Subcutaneous adipose tissue (tissue), 4 donors: ENCODE measurements around the gene OBSCN. TPM values are rescaled to one million over a fixed set of nuclear protein-coding genes. Genes with fewer than 3 reads are reported as not detected.

Source experiments
- total RNA-seq, 4 donors: library from RNA; depleted of rRNA; stranded (reverse); fragments of >200 nt; gene quantifications; one replicate each; pipeline ENCODE4 v1.1.0, GENCODE V29; 2016
- TF ChIP-seq, protein P1 (sequence below): fragments of 450-650 bp; IDR thresholded peaks from one replicate; pipeline ENCODE4 v1.5.1; 2016; ENCODE audit warnings: low read depth, mild to moderate bottlenecking, control low read depth, antibody characterized with exemption, moderate library complexity

Gene OBSCN
- total RNA-seq, 4 donors from 2014 or later, result 4.1 to 4.9 (median 4.7) TPM

DNA sequence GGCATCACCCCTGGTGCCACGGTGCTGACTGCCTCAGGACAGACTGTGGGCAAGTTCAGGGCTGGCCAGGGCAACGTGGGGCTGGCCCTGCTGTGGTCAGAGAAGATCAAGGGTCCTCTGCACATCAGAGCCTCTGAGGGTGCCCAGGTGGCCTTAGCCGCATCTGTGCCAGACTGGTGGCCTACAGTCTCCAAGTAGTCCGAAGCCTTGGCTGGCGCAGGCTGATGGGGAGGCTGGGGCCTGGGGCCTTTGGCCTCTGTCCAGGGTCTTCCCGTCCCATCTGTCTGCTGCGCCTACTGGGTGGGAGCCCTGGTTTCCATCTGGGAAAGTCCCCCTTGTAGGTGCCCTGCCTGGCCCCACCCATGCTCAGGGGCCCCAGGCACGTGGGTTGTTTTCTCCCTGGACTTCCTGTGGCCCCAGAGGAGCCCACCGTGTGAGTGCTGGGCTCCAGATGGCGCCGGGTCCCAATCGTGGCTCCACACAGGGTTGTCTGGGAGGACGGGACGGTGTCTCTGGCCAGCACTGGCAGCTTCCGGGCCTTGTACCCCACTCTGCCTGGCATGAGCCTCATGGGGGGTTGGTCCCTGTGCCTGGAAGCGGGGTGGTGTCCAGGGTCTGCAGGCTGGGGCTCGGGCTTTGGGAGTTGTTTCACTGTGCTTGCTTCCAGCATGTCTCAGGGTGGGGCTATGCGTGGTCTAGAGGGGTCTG, 32.4 kb upstream of the OBSCN start:
- TF ChIP-seq, protein P1, sequence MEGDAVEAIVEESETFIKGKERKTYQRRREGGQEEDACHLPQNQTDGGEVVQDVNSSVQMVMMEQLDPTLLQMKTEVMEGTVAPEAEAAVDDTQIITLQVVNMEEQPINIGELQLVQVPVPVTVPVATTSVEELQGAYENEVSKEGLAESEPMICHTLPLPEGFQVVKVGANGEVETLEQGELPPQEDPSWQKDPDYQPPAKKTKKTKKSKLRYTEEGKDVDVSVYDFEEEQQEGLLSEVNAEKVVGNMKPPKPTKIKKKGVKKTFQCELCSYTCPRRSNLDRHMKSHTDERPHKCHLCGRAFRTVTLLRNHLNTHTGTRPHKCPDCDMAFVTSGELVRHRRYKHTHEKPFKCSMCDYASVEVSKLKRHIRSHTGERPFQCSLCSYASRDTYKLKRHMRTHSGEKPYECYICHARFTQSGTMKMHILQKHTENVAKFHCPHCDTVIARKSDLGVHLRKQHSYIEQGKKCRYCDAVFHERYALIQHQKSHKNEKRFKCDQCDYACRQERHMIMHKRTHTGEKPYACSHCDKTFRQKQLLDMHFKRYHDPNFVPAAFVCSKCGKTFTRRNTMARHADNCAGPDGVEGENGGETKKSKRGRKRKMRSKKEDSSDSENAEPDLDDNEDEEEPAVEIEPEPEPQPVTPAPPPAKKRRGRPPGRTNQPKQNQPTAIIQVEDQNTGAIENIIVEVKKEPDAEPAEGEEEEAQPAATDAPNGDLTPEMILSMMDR, result no peak

DNA sequence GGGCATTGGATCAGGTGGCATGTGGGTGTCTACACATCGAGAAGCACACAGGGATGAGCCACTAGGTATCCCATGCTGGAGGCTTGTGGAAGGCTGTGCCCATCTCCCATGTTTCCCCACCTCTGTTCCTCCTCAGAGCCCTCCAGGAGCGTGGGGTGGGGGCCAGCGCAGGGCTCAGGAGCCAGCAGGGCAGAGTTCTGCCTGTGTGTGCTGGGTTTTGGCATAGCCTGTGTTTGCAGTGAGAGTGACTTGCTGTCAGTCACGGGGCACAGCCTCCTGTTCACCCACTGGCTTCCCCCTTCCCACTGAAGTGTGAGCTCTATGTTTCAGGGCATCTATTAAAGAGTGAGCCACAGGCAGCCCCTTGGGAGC, 31.8 kb upstream of the OBSCN start:
- TF ChIP-seq, protein P1, result no peak

DNA sequence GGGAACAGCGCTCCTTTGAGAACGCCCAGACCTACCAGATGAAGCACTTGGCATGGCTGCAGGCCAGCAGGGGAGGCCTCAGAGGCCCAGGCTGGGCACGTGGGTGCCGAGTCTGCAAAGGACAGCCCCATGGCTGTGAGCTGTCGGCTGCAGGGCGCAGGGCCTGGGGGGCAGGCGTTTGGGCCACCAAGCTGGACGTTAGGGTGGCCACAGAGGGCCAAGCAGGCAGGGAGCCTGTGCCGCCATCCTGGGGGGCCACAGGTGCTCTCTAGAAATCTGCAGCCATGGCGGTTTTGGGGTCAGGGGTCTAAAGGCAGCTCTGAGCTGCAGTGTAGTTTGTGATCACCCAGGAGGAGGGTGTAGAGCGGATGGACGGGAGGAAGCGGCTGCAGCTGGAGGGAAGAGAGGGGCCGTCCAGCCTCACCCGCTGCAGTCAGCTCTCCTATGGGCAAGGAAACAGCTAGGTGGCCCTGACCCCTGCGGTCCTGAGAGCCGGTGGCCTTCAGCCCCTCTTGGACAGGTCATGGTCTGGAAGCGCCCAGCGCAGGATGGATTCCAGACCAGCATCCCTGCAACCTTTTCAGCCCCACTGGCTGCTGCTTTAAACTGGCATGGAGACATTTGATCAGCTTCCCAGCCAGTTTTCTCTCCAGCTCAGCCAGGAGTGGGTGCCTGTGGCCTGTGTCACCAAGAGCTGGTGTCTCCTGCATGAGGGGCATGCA, 31.2 kb upstream of the OBSCN start:
- TF ChIP-seq, protein P1, result no peak

DNA sequence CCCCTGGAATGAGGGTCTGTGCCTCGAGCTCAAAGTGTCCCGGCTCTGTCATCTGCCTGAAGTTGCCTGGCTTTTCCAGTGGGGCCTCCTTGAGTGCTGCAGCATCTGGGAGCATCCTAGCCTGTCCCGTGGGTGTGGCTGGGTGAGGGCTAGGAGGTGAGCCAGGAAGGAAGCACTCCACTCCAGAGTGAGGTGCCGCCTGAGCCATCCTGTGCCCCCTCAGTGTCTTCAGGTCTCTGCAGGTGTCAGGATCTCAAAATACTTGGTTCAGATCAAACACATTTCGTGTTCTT, 30.7 kb upstream of the OBSCN start:
- TF ChIP-seq, protein P1, result no peak

DNA sequence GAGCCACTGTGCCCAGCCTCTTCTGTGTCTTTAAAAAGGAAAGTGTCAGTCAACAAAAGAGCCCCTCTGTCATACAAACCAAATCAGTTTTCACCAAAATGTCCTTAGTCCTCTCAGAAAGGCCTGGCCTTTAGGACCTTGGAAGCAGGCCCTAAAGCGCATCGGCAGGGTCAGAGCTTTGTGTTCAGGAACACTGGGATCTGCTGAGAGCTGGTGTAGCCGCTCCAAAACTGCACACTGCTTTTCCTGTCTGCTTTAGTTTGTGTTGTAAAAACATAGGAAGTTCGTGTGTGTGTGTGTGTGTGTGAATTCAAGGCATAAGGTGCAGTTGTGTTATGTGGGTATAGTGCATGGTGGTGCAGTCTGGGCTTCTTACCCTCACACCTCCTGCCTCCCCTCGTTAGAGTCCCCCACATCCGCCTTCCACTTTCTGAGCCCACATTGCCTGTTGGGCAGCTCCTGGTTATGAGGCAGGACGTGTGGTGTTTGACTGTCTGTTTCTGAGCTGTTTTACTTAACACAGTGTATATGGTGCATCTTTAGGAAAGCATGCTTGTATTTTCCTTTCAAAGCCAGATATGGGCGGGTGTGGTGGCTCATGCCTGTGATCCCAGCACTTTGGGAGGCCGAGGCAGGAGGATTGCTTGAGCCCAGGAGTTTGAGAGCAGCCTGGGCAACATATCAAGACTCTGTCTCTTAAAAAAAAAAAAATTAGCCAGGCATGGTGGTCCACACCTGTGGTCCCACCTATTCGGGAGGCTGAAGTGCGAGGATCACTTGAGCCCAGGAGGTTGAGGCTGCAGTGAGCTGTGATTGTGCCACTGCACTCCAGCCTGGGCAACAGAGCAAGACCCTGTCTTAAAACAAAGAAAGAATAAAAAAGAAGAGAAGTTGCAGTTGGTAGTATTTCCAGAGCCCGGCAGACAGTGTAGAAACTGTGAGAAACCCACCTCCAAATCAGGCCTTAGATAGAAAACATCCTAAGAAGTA, 29.8 kb upstream of the OBSCN start:
- TF ChIP-seq, protein P1, result no peak

DNA sequence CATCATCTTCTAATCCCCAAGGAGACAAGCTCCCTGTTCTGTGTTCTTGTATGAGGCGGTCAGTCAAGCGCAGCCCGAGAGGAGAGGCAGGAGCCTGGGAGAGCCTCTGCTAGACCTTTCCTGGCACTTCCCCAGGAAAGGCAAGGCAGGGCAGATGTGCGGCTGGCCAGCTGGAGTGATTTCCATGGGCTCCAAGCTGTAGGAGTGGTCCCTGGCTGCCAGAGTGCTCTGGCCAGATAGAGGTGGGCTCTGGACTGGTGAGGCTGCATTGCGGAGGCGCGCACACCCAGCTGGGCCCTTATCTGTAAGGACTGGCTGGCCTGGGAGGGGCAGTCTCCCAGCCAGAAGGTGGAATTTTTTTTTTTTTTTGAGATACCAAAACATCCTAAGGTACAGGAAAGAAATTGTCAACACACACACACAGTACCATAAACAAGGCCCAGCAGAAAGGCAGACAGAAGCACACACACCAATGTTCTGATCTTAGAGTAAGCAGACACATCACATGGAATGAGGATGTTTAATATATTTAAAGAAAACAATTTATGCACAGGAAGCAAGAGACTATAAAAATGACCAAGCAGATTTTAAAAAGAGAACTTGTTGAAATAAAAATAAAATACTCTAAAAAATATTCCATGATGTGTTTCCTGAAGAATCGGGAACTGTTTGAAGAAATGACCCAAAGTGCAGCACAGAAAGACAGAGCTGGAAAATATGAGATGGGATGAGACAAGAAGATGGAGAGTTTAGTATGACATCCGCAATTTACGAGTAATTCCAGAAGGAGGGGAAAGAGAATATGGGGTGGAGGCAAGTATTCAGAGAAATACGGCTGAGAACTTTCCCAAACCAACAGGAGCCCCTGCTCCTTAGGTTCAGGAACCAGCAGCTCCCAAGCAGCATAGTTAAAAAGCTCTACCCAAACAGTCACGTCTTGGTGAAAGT, 28.8 kb upstream of the OBSCN start:
- TF ChIP-seq, protein P1, result no peak
